ENCODE results near the gene SRRM1.
"Not testable (repeated sequence)": the region's sequence is repeated elsewhere in the genome, so short reads cannot be mapped to it uniquely, and the experiment has no call there.

Gene SRRM1

DNA sequence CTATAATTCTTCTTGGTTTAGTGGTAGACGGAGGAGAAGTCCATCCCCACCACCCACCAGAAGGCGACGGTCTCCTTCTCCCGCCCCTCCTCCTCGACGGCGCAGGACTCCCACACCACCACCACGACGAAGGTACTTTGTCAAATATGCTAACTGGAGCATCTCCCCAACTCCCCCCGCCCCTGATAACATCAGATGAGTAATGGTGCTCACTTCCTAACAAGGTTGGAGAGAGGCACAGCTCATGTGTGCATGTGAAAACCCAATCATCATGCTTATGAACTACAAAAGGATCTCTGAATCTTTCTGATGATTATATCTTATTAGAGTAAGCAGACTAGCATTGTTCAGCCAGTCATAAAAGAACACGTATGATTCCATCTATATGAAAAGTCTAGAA is 23.7 kb downstream of the SRRM1 start:
- no peak overlapping the region for H3K4me2 ChIP-seq (ENCODE audit: low read length)
- H4K20me1 ChIP-seq (ENCODE audit: insufficient read depth, low read length), result no peaks in the 10 kb centered on the region
- H2AFZ ChIP-seq (ENCODE audit: low read length), result no peak overlapping the region
- no peaks in the 10 kb centered on the region for H3K9me2 ChIP-seq (ENCODE audit: low read depth, low read length)
- H3K9ac ChIP-seq (ENCODE audit: low read length), result no peak overlapping the region
- H3K27ac ChIP-seq (ENCODE audit: low read depth, low read length, poor library complexity, severe bottlenecking), result no peak overlapping the region
- H3F3A ChIP-seq (ENCODE audit: insufficient read depth, low read length), result no peaks in the 10 kb centered on the region
- TF ChIP-seq, protein P1, sequence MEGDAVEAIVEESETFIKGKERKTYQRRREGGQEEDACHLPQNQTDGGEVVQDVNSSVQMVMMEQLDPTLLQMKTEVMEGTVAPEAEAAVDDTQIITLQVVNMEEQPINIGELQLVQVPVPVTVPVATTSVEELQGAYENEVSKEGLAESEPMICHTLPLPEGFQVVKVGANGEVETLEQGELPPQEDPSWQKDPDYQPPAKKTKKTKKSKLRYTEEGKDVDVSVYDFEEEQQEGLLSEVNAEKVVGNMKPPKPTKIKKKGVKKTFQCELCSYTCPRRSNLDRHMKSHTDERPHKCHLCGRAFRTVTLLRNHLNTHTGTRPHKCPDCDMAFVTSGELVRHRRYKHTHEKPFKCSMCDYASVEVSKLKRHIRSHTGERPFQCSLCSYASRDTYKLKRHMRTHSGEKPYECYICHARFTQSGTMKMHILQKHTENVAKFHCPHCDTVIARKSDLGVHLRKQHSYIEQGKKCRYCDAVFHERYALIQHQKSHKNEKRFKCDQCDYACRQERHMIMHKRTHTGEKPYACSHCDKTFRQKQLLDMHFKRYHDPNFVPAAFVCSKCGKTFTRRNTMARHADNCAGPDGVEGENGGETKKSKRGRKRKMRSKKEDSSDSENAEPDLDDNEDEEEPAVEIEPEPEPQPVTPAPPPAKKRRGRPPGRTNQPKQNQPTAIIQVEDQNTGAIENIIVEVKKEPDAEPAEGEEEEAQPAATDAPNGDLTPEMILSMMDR (IDR thresholded peaks at IDR 0.05; ENCODE audit: low read length), result no peak
- TF ChIP-seq EZH2 (IDR thresholded peaks at IDR 0.05; ENCODE audit: borderline replicate concordance, low read length), result no peak
- H3K79me2 ChIP-seq (ENCODE audit: insufficient read depth, low read length), result no peaks in the 10 kb centered on the region
- no peaks in the 10 kb centered on the region for H3K27me3 ChIP-seq (ENCODE audit: insufficient read depth, low read length)
- peaks cover 97% of the 10 kb centered on the region for H3K36me3 ChIP-seq (ENCODE audit: insufficient read depth, low read length)
- H3K9me3 ChIP-seq (ENCODE audit: low read length), result no peaks in the 10 kb centered on the region
- H3K4me3 ChIP-seq (ENCODE audit: low read depth, low read length, poor library complexity, severe bottlenecking), result no peak overlapping the region
- no peaks in the 10 kb centered on the region for H3K4me1 ChIP-seq (ENCODE audit: insufficient read depth, low read length, severe bottlenecking)

DNA sequence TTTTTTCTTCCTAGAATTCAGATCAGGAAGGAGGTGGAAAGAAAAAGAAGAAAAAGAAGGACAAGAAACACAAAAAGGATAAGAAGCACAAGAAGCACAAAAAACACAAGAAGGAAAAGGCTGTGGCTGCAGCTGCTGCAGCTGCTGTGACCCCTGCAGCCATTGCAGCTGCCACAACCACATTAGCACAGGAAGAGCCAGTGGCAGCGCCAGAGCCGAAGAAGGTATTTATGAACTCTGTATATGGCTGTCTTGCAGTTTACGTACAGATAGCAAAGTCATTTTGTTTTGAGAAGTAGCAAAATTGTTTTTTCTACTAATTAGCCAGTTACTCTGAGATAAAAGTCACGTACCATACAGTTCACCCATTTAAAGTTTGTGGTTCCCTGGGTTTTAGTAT is 28.3 kb downstream of the SRRM1 start:
- H3K4me1 ChIP-seq (ENCODE audit: insufficient read depth, low read length, severe bottlenecking); H3K4me3 ChIP-seq (ENCODE audit: low read depth, low read length, poor library complexity, severe bottlenecking); H3K27ac ChIP-seq (ENCODE audit: low read depth, low read length, poor library complexity, severe bottlenecking); H4K20me1 ChIP-seq (ENCODE audit: insufficient read depth, low read length); H3K9me2 ChIP-seq (ENCODE audit: low read depth, low read length); H2AFZ ChIP-seq (ENCODE audit: low read length); H3K9ac ChIP-seq (ENCODE audit: low read length); H3F3A ChIP-seq (ENCODE audit: insufficient read depth, low read length); H3K9me3 ChIP-seq (ENCODE audit: low read length); H3K79me2 ChIP-seq (ENCODE audit: insufficient read depth, low read length); H3K4me2 ChIP-seq (ENCODE audit: low read length); H3K27me3 ChIP-seq (ENCODE audit: insufficient read depth, low read length): not testable (repeated sequence)
- peaks cover 94% of the 10 kb centered on the region for H3K36me3 ChIP-seq (ENCODE audit: insufficient read depth, low read length)

DNA sequence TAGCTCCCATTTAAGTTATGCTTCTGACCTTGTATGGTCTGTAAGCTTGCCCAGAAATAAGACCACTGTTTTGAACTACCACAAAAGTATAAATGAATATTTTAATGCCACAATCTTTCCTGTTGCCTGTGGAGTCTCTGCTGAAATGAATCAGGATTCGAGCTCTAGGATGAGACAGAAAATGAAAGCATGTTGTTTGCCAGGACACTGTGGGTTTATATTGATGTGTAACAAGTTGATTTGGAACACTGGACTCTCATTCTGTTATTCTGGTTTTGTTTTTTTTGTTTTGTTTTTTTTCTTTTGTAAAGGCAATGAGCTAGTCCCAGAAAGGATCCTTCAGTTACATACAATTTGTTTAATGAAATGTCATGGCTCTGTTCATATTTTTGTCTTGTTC is 29.6 kb downstream of the SRRM1 start:
- H2AFZ ChIP-seq (ENCODE audit: low read length); H4K20me1 ChIP-seq (ENCODE audit: insufficient read depth, low read length); H3K27me3 ChIP-seq (ENCODE audit: insufficient read depth, low read length); H3K27ac ChIP-seq (ENCODE audit: low read depth, low read length, poor library complexity, severe bottlenecking); H3K9ac ChIP-seq (ENCODE audit: low read length); H3K9me2 ChIP-seq (ENCODE audit: low read depth, low read length); H3K4me3 ChIP-seq (ENCODE audit: low read depth, low read length, poor library complexity, severe bottlenecking); H3K9me3 ChIP-seq (ENCODE audit: low read length); H3F3A ChIP-seq (ENCODE audit: insufficient read depth, low read length); H3K4me1 ChIP-seq (ENCODE audit: insufficient read depth, low read length, severe bottlenecking); H3K4me2 ChIP-seq (ENCODE audit: low read length); H3K79me2 ChIP-seq (ENCODE audit: insufficient read depth, low read length): not testable (repeated sequence)
- H3K36me3 ChIP-seq (ENCODE audit: insufficient read depth, low read length), result peaks cover 89% of the 10 kb centered on the region

DNA sequence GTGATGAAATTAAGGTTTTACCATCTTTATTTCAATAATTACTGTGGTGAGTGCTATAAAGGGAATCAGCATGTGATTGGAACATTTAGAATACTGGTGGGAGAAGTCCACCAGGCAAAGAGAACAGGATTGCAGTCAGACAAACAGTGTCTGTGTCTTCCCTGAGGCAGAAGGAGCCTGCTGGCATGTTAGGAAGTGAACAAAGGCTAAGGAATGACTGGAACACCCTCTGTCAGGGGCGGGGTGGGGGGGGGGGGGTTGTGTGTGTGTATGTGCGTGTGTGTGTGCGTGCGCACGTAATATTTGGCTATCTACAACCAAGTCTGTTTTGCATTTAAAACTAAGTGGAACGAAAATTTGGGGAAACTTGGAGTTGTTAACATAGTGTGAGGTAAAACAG is 30.2 kb downstream of the SRRM1 start:
- Histone ChIP-seq H3K4me1 (ENCODE audit: insufficient read depth, low read length, severe bottlenecking) (no peaks in the 10 kb centered on the region), H4K20me1 (ENCODE audit: insufficient read depth, low read length) (no peaks in the 10 kb centered on the region), H3K9me3 (ENCODE audit: low read length) (no peaks in the 10 kb centered on the region), H3K36me3 (ENCODE audit: insufficient read depth, low read length) (peaks cover 82% of the 10 kb centered on the region), H3K9me2 (ENCODE audit: low read depth, low read length) (no peaks in the 10 kb centered on the region), H3K27ac (ENCODE audit: low read depth, low read length, poor library complexity, severe bottlenecking) (no peak overlapping the region), H3K79me2 (ENCODE audit: insufficient read depth, low read length) (no peaks in the 10 kb centered on the region), H3K4me2 (ENCODE audit: low read length) (no peak overlapping the region), H3F3A (ENCODE audit: insufficient read depth, low read length) (no peaks in the 10 kb centered on the region), H2AFZ (ENCODE audit: low read length) (no peak overlapping the region), H3K27me3 (ENCODE audit: insufficient read depth, low read length) (no peaks in the 10 kb centered on the region), H3K9ac (ENCODE audit: low read length) (no peak overlapping the region), H3K4me3 (ENCODE audit: low read depth, low read length, poor library complexity, severe bottlenecking) (no peak overlapping the region)
- TF ChIP-seq EZH2 (IDR thresholded peaks at IDR 0.05; ENCODE audit: borderline replicate concordance, low read length), result no peak
- TF ChIP-seq, protein P1 (IDR thresholded peaks at IDR 0.05; ENCODE audit: low read length), result no peak

DNA sequence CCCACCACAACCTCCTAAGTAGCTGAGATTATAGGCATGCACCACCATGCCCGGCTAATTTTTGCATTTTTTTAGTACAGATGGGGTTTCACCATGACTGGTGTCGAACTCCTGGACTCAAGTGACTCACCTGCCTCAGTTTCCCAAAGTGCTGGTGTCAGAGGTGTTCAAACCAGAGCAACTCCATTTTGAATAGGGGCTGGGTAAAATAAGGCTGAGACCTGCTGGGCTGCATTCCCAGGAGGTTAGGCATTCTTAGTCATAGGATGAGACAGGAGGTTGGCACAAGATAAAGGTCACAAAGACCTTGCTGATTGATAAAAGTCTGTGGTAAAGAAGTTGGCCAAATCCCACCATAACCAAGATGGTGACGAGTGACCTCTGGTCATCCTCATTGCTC is 35.3 kb downstream of the SRRM1 start:
- H3F3A ChIP-seq (ENCODE audit: insufficient read depth, low read length); H3K27ac ChIP-seq (ENCODE audit: low read depth, low read length, poor library complexity, severe bottlenecking); H3K27me3 ChIP-seq (ENCODE audit: insufficient read depth, low read length); H3K9ac ChIP-seq (ENCODE audit: low read length); H3K4me1 ChIP-seq (ENCODE audit: insufficient read depth, low read length, severe bottlenecking); H3K79me2 ChIP-seq (ENCODE audit: insufficient read depth, low read length); H4K20me1 ChIP-seq (ENCODE audit: insufficient read depth, low read length); H3K9me3 ChIP-seq (ENCODE audit: low read length); H3K4me3 ChIP-seq (ENCODE audit: low read depth, low read length, poor library complexity, severe bottlenecking); H2AFZ ChIP-seq (ENCODE audit: low read length); H3K4me2 ChIP-seq (ENCODE audit: low read length); H3K9me2 ChIP-seq (ENCODE audit: low read depth, low read length): not testable (repeated sequence)
- peaks cover 32% of the 10 kb centered on the region for H3K36me3 ChIP-seq (ENCODE audit: insufficient read depth, low read length)
